ENCODE measurements around the gene WFIKKN1. TPM values are rescaled to one million over a fixed set of nuclear protein-coding genes. Genes with fewer than 3 reads are reported as not detected.

Gene WFIKKN1
- total and polyA plus RNA-seq, 2 of the 13 experiments (the other 11 are each of a cell fraction or from before 2014, with no cell fraction given) = 1.7 to 4.9 TPM

DNA sequence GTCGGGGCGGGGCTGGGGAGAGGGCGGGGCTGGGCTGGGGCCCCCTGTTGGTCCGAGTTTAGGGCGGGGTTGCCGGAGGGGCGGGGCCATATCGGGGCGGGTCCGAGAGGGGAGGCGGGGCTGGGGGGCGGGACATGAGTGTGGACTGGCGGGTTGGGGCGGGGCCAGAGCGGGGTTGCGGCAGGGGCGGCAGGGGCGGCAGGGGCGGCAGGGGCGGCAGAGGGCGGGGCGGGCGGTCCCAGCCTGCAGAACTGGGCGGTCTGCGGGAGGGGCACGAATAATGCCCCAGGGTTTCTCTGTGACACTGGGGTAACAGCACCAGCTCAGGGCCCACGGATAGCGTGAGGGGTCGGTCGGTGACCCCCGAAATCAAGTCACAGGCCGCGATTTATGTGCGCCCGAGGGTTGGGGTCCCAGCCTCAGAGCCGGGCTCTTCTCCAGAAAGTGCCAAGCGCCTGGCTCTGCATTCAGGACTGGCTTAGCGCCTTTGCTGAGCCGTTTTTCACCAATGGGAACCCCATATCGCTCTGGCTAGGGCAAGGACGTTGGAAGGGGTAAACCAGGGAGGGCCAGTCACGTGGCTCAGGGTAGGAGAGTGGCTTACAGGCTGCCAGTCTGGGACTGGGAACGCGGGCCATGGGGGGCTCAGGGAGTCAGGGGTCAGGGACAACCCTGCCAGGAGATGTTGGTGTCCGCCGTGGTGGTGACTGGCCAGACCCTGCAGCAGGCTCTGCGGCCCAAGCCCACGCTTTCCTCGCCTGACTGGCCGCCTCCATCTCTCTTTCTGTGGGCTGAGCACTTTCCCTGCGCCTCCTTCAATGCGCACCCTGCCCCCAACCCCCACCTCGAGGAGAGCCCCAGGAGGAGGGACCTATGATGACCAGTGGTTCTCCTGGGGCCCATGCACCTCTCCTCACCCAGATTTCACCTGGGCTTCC is 6.6 kb downstream of the WFIKKN1 start (continued):
- TF ChIP-seq, protein P1, sequence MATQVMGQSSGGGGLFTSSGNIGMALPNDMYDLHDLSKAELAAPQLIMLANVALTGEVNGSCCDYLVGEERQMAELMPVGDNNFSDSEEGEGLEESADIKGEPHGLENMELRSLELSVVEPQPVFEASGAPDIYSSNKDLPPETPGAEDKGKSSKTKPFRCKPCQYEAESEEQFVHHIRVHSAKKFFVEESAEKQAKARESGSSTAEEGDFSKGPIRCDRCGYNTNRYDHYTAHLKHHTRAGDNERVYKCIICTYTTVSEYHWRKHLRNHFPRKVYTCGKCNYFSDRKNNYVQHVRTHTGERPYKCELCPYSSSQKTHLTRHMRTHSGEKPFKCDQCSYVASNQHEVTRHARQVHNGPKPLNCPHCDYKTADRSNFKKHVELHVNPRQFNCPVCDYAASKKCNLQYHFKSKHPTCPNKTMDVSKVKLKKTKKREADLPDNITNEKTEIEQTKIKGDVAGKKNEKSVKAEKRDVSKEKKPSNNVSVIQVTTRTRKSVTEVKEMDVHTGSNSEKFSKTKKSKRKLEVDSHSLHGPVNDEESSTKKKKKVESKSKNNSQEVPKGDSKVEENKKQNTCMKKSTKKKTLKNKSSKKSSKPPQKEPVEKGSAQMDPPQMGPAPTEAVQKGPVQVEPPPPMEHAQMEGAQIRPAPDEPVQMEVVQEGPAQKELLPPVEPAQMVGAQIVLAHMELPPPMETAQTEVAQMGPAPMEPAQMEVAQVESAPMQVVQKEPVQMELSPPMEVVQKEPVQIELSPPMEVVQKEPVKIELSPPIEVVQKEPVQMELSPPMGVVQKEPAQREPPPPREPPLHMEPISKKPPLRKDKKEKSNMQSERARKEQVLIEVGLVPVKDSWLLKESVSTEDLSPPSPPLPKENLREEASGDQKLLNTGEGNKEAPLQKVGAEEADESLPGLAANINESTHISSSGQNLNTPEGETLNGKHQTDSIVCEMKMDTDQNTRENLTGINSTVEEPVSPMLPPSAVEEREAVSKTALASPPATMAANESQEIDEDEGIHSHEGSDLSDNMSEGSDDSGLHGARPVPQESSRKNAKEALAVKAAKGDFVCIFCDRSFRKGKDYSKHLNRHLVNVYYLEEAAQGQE (IDR thresholded peaks at IDR 0.05; ENCODE audit: borderline replicate concordance in 1 of 2, low read depth in 1 of 2, low read length in 2 of 2) = no peak
- TF ChIP-seq, protein P2, sequence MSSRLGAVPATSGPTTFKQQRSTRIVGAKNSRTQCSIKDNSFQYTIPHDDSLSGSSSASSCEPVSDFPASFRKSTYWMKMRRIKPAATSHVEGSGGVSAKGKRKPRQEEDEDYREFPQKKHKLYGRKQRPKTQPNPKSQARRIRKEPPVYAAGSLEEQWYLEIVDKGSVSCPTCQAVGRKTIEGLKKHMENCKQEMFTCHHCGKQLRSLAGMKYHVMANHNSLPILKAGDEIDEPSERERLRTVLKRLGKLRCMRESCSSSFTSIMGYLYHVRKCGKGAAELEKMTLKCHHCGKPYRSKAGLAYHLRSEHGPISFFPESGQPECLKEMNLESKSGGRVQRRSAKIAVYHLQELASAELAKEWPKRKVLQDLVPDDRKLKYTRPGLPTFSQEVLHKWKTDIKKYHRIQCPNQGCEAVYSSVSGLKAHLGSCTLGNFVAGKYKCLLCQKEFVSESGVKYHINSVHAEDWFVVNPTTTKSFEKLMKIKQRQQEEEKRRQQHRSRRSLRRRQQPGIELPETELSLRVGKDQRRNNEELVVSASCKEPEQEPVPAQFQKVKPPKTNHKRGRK (CRISPR knock-in tag; IDR thresholded peaks at IDR 0.05) = no peak
- 0 out of 2 replicates have a peak, but pooled peaks have one; percentile 6 for TF ChIP-seq HOXA5 (CRISPR knock-in tag; IDR thresholded peaks at IDR 0.05)
- TF ChIP-seq, protein P3, sequence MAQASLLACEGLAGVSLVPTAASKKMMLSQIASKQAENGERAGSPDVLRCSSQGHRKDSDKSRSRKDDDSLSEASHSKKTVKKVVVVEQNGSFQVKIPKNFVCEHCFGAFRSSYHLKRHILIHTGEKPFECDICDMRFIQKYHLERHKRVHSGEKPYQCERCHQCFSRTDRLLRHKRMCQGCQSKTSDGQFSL (CRISPR knock-in tag; IDR thresholded peaks at IDR 0.05) = no peak
- TF ChIP-seq MYC (CRISPR knock-in tag; IDR thresholded peaks at IDR 0.05; ENCODE audit: borderline replicate concordance) = no peak
- no peak for TF ChIP-seq RBAK (CRISPR knock-in tag; IDR thresholded peaks at IDR 0.05)
- no peak for TF ChIP-seq ZNF780A (CRISPR knock-in tag; IDR thresholded peaks at IDR 0.05)
- TF ChIP-seq HOXA3 (CRISPR knock-in tag; IDR thresholded peaks at IDR 0.05) = no peak
- TF ChIP-seq ZNF850 (CRISPR knock-in tag; conservative IDR thresholded peaks at IDR 0.05) = no peak
- no peak for TF ChIP-seq ZNF136 (CRISPR knock-in tag; IDR thresholded peaks at IDR 0.05; ENCODE audit: low read depth)
- TF ChIP-seq SAFB2 (CRISPR knock-in tag; IDR thresholded peaks at IDR 0.05; ENCODE audit: borderline replicate concordance, low read depth) = 0 out of 2 replicates have a peak, but pooled peaks have one; percentile 76
- no peak for TF ChIP-seq TP53 (CRISPR knock-in tag; conservative IDR thresholded peaks at IDR 0.05)
- 0 out of 2 replicates have a peak, but pooled peaks have one; percentile 26 for TF ChIP-seq ZNF891 (CRISPR knock-in tag; IDR thresholded peaks at IDR 0.05)
- TF ChIP-seq, protein P4, sequence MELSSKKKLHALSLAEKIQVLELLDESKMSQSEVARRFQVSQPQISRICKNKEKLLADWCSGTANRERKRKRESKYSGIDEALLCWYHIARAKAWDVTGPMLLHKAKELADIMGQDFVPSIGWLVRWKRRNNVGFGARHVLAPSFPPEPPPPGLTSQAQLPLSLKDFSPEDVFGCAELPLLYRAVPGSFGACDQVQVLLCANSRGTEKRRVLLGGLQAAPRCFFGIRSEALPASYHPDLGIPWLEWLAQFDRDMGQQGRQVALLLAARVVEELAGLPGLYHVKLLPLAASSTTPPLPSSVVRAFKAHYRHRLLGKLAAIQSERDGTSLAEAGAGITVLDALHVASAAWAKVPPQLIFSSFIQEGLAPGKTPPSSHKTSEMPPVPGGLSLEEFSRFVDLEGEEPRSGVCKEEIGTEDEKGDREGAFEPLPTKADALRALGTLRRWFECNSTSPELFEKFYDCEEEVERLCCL (CRISPR knock-in tag; IDR thresholded peaks at IDR 0.05; ENCODE audit: borderline replicate concordance) = no peak
- no peak for TF ChIP-seq KLF12 (CRISPR knock-in tag; IDR thresholded peaks at IDR 0.05; ENCODE audit: borderline replicate concordance)
- TF ChIP-seq ZNF121 (CRISPR knock-in tag; IDR thresholded peaks at IDR 0.05) = no peak
- no peak for TF ChIP-seq TCF7 (IDR thresholded peaks at IDR 0.05; ENCODE audit: low read depth)
- TF ChIP-seq MIER2 (CRISPR knock-in tag; IDR thresholded peaks at IDR 0.05) = no peak
- TF ChIP-seq ZBTB38 (CRISPR knock-in tag; IDR thresholded peaks at IDR 0.05) = 0 out of 2 replicates have a peak, but pooled peaks have one; percentile 33
- no peak for TF ChIP-seq ZNF468 (CRISPR knock-in tag; IDR thresholded peaks at IDR 0.05)
- TF ChIP-seq ZSCAN21 (CRISPR knock-in tag; IDR thresholded peaks at IDR 0.05; ENCODE audit: borderline replicate concordance) = no peak
- no peak for TF ChIP-seq ZNF317 (CRISPR knock-in tag; IDR thresholded peaks at IDR 0.05)
- TF ChIP-seq ZNF234 (CRISPR knock-in tag; conservative IDR thresholded peaks at IDR 0.05) = no peak
